Small intestine (tissue), 7 donors: ENCODE data around the gene HSD11B1. TPM values are rescaled to one million over a fixed set of nuclear protein-coding genes. Genes with fewer than 3 reads are reported as not detected.

Source experiments
- DNase-seq, 2 donors: peaks; one replicate each; pipeline versions ENCODE4 v3.0.0 to v3.0.0-alpha.2; 2013
- FAIRE-seq: peaks from 2 replicates; lab custom pipeline; 2012; peaks lifted over from hg19 to GRCh38; lab: Jason Lieb, UNC
- H3K27ac ChIP-seq, 3 donors: one replicate each; pipeline ENCODE4 v1.5.1; 2013; ENCODE audit warnings: low read length in 2 of 3, mild to moderate bottlenecking in 2 of 3, control low read depth in 1 of 3, inconsistent platforms in 1 of 3, low read depth in 1 of 3, moderate library complexity in 1 of 3
- H3K27me3 ChIP-seq, 3 donors: one replicate each; pipeline ENCODE4 v1.6.1; 2013; ENCODE audit warnings: low read length in 3 of 3, inconsistent platforms in 1 of 3; ENCODE audit not compliant: control insufficient read depth in 3 of 3, insufficient read depth in 3 of 3
- H3K36me3 ChIP-seq, 3 donors: one replicate each; pipeline ENCODE4 v1.6.1; 2013; ENCODE audit warnings: low read length in 3 of 3, inconsistent platforms in 1 of 3, low read depth in 1 of 3, mild to moderate bottlenecking in 1 of 3, moderate library complexity in 1 of 3; ENCODE audit not compliant: control insufficient read depth in 3 of 3, insufficient read depth in 2 of 3
- H3K4me1 ChIP-seq, 3 donors: one replicate each; pipeline ENCODE4 v1.6.1; 2013; ENCODE audit warnings: low read length in 2 of 3, inconsistent platforms in 1 of 3, low read depth in 1 of 3, mild to moderate bottlenecking in 1 of 3, moderate library complexity in 1 of 3; ENCODE audit not compliant: control insufficient read depth in 3 of 3, insufficient read depth in 2 of 3
- H3K4me3 ChIP-seq, 3 donors: one replicate each; pipeline ENCODE4 v1.5.1; 2013; ENCODE audit warnings: low read length in 3 of 3, control low read depth in 1 of 3, inconsistent platforms in 1 of 3, low read depth in 1 of 3, mild to moderate bottlenecking in 1 of 3, moderate library complexity in 1 of 3
- H3K9me3 ChIP-seq, 2 donors: one replicate each; pipeline ENCODE4 v1.6.1; 2013; ENCODE audit warnings: low read depth in 1 of 2, low read length in 1 of 2; ENCODE audit not compliant: control insufficient read depth in 2 of 2, insufficient read depth in 1 of 2
- WGBS, 3 donors: extraction: QIAGEN DNeasy Blood & Tissue Kit; methylation state at CpG; one replicate each; pipeline ENCODE4 v1.1.7; 2013; 5-methylcytosine and 5-hydroxymethylcytosine counted together
- polyA plus RNA-seq, 4 donors: library from polyadenylated mRNA; stranded (reverse) in 3 of 4; unstranded in 1 of 4; fragments of 200-250 nt in 3 of 4; fragments of 120-200 nt in 1 of 4; gene quantifications; one replicate each; pipeline versions ENCODE4 v1.2.1 to v1.2.3, GENCODE V29; 2013
- donor health status: healthy with polysubstance abuse.
- donor health status: control.
- donor health status: control.
- donor health status: Bipolar disorder and iron deficiency.
- donor health status: healthy.

The HSD11B1 gene
- polyA plus RNA-seq, 4 donors = 1.6 to 3.8 TPM; not detected in 2

DNA sequence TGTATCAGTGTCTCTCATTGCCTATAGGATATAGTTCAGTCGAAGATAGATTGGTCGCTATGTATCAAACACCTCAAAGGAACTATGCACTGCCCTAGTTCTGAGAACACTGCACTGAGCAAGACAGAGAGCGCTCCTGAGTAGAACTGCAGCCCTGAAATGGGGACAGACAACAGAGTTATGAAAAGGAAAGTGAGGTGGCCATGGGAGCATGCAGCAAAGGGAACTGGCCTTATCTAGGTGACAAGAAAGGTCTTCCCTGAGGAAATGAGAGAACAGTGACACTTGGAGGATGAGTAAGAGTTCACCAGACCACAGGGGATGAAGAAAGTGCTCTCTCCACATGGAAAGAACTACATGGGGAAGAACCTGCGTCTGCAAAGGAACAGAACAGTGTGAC lies 36.9 kb upstream of the HSD11B1 start:
- peaks cover 2 to 9% (median 4%) of the 10 kb centered on the region in 3 donors for H3K4me1 ChIP-seq
- H3K36me3 ChIP-seq = no peaks in the 10 kb centered on the region
- DNase-seq (no peak), FAIRE-seq (no peak)
- peak overlapping the region in 1 of 3 donors; percentile 6 for H3K27ac ChIP-seq
- no peaks in the 10 kb centered on the region for H3K27me3 ChIP-seq
- no peak overlapping the region for H3K4me3 ChIP-seq
- H3K9me3 ChIP-seq = peaks cover 0 to 5% of the 10 kb centered on the region in 2 donors
- WGBS, 3 donors = 89% methylated on average over 4 of the region's 4 CpGs

DNA sequence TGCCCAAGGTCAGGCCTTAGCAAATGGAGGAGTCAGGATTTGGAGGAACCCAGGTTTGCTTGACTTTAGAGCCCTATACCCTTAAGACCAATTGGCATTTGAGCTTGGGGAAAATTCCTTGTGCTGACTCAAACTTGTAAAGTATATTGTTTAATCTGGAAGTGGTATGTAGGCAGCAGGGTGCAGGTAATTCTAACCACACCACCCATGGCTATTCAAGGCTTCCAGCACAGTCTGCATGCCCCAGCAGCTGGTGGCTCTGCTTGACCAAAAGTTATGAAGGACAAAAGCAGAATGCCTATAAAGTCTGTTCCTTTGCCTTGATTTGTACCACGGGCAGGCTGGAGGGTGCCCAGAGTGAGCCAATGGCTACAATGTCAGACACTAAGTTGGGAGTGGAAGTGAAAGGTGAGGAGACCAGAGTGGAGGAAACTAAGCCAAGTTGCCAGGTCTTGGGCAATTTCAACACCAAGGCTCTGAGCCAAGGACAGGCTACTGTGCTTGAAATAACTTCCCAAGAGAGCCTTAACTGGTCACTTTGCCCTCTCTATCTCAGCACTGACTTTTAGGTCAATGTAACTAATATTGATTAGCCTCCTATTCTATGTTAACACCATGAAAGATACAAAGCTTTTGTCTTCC lies 34.1 kb upstream of the HSD11B1 start:
- Histone ChIP-seq H3K27me3 (no peaks in the 10 kb centered on the region), H3K9me3 (peaks cover 0 to 5% of the 10 kb centered on the region in 2 donors), H3K36me3 (no peaks in the 10 kb centered on the region), H3K4me3 (no peak overlapping the region), H3K4me1 (peaks cover 10 to 27% (median 10%) of the 10 kb centered on the region in 3 donors), H3K27ac (peak overlapping the region in 2 of 3 donors; percentile 67 to 70)
- no peak for FAIRE-seq
- 76 to 92% (median 91%) methylated on average over 1 of the region's 1 CpG for WGBS, 3 donors
- peak in 1 of 2 donors; percentile 46 for DNase-seq

DNA sequence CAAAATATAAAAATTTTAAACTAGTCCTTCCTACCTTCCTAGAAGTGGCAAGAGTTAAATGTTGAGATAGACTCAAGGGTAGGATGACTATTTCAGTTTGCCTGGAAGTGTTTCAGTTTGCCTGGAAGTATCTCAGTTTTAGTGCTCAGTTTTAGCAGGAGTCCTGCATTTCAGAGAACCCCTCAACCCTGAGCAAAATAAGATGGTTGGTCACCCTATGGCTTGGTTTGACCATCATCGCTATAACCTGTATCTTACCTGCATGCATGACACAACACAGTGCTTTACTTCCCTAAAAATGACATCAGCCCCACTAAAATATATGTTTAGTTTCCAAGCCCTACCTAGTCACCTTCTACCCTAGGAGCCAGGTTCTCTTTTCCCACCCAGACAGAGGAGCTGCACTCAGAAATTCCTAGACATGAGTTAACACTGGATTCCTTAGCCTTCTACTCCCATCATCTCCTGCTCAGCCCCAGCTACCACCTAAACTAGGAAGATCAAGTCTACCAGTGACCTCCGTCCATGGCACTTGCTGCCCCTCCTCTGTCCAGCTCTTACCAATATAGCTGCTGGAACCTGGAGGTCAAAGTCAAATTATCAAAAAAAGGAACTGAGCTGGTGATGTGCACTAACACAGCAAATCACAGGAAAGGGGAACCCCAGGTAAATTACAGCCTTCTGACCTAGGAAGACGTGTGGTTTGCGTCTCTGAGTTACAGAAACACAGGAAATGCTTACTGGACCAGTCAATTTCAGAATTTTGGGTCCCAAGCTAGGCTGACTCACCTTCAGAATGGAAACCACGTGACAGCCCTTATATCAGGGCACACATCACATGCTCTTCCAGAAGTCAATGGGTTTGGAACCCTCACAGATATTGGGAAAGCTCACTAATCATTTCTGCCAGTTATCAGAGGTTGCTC lies 31.7 kb upstream of the HSD11B1 start:
- FAIRE-seq = no peak
- peaks cover 10 to 20% (median 17%) of the 10 kb centered on the region in 3 donors for H3K4me1 ChIP-seq
- no peak overlapping the region for H3K4me3 ChIP-seq
- peaks cover 0 to 3% (median 0%) of the 10 kb centered on the region in 3 donors for H3K36me3 ChIP-seq
- 37 to 47% (median 40%) methylated on average over 5 of the region's 5 CpGs for WGBS, 3 donors
- DNase-seq = peak in 1 of 2 donors; percentile 48
- H3K27me3 ChIP-seq = no peaks in the 10 kb centered on the region
- H3K27ac ChIP-seq = peak overlapping the region in 2 of 3 donors; percentile 51 to 72
- peaks cover 0 to 5% of the 10 kb centered on the region in 2 donors for H3K9me3 ChIP-seq

DNA sequence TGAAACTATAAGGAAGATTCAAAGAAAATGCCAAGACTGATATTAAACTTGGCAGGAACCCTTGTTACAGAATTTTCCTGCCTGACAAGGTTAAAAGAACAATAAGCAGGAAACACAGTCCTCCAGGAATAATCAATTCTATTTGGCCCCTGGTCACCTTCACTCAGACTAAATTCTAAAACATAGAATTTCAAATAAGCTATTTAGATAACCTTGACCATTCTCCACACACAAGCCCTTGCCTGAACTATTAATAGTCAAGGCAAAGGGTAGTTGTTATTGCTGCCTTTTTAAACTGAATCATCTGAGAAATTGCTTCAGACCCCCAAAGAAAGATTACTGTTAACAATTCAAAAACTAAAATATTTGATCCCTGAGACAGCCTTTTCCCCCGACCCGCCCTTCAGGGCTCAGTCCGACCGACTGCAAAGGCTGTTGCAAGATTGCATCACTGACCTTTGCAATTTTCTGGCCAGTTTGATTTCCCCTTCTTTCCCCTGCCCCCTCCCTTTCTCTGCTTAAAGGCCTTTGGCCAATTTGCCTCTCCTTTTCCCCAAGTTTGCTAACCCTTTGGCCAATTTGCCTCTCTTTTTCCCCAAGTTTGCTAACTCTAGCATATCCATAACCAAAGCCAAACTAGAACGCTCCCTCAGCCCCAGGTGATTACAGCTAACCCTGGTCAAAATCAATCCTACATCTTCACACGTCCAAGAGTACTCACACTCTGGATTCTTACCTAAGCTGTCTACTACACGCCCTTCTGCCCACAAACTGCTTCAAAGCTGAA lies 30.8 kb upstream of the HSD11B1 start:
- Histone ChIP-seq H3K4me3 (no peak overlapping the region), H3K27me3 (no peaks in the 10 kb centered on the region), H3K9me3 (peaks cover 0 to 5% of the 10 kb centered on the region in 2 donors), H3K27ac (peak overlapping the region in 2 of 3 donors; percentile 72 to 78), H3K4me1 (peaks cover 10 to 20% (median 17%) of the 10 kb centered on the region in 3 donors), H3K36me3 (peaks cover 0 to 3% (median 0%) of the 10 kb centered on the region in 3 donors)
- DNase-seq (peak; percentile 35 to 41), FAIRE-seq (no peak)
- WGBS, 3 donors = 34 to 54% (median 38%) methylated on average over 7 of the region's 7 CpGs

DNA sequence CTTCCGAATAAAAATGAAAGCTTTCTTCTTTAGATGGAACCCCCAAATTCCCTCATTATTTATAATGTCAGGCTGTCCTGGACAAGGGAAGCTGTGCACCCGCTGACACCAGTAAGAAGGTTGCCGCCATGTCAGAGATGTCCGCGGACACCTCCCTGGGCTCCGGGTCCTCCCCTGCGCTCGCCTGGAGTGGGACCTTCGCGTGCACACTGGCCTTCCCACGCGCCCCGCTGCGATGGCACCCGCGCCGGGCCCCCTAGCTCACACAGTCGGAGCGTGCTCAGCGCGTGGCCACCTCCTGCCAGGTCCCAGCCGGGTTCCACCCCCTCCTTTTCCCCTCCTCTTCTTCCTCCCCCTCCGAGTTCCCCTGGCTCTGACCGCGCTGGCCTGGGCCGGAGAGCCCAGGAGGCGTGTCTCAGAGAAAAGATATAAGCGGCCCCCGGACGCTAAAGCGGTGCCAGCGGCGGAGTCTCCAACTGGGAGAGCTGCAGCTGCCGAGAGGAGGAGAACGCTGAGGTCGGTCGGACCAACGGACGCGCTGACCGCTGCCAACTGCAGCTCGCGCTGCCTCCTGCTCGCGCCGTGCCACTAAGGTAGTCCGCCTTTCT lies 29.6 kb upstream of the HSD11B1 start, which contains the start of gene G0S2:
TSS of gene G0S2 (plus strand) at position 456 of the 608 bp plus-strand sequence. CDS start 273 bp downstream, outside the sequence.
- Histone ChIP-seq H3K4me3 (peak within 1 kb of the TSS; percentile 32 to 67 (median 42)), H3K27me3 (no peaks in the 10 kb centered on the region), H3K9me3 (peaks cover 0 to 5% of the 10 kb centered on the region in 2 donors), H3K36me3 (peaks cover 0 to 3% (median 0%) of the 10 kb centered on the region in 3 donors), H3K4me1 (peaks cover 10 to 20% (median 17%) of the 10 kb centered on the region in 3 donors), H3K27ac (peak within 1 kb of the TSS in 2 of 3 donors; percentile 72 to 78)
- 2 to 5% (median 4%) methylated on average over 40 to 47 of the region's 47 CpGs for WGBS, 3 donors
- DNase-seq (peak; percentile 56 to 92), FAIRE-seq (no peak)

DNA sequence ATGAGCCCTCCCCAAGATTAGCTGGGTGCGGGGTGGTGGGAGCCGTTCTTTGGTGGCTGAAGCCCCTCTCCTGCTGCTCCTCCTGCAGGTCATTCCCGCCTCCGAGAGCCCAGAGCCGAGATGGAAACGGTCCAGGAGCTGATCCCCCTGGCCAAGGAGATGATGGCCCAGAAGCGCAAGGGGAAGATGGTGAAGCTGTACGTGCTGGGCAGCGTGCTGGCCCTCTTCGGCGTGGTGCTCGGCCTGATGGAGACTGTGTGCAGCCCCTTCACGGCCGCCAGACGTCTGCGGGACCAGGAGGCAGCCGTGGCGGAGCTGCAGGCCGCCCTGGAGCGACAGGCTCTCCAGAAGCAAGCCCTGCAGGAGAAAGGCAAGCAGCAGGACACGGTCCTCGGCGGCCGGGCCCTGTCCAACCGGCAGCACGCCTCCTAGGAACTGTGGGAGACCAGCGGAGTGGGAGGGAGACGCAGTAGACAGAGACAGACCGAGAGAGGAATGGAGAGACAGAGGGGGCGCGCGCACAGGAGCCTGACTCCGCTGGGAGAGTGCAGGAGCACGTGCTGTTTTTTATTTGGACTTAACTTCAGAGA lies 29.0 kb upstream of the HSD11B1 start:
- Histone ChIP-seq H3K4me1 (peaks cover 9 to 20% (median 17%) of the 10 kb centered on the region in 3 donors), H3K9me3 (peaks cover 0 to 5% of the 10 kb centered on the region in 2 donors), H3K4me3 (peak overlapping the region; percentile 32 to 67 (median 42)), H3K36me3 (peaks cover 0 to 3% (median 0%) of the 10 kb centered on the region in 3 donors), H3K27ac (peak overlapping the region in 2 of 3 donors; percentile 16 to 69), H3K27me3 (no peaks in the 10 kb centered on the region)
- FAIRE-seq (no peak), DNase-seq (peak in 1 of 2 donors; percentile 40)
- WGBS, 3 donors = 3 to 8% (median 4%) methylated on average over 28 to 34 of the region's 34 CpGs

DNA sequence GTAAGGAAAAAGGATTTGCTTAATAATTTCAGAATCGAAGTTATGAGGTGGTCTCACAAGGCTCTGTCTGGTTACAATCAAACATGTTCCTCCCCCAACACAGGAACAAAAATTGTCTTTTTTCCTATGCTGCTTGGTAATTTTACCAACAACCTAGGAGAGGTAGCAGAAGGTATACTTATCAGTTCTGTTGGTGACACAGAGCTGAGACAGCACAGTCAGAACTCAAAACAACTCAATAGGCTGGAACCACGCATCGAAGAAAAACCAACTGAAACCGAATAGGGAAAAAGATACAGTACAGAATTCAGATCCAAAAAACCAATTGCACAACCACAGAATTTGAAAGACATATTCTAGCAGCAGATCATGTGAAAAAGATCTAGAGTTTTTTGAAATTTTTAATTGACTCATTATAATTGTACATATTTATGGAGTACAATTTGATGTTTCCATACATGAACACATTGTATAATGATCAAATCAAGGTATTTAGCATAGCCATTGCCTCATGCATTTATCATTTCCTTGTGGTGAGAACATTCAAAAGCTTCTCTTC lies 25.6 kb upstream of the HSD11B1 start:
- Histone ChIP-seq H3K27ac (no peak overlapping the region), H3K4me3 (no peak overlapping the region), H3K27me3 (no peaks in the 10 kb centered on the region), H3K9me3 (no peaks in the 10 kb centered on the region), H3K4me1 (peaks cover 3 to 9% (median 9%) of the 10 kb centered on the region in 3 donors), H3K36me3 (peaks cover 0 to 3% (median 0%) of the 10 kb centered on the region in 3 donors)
- FAIRE-seq (no peak), DNase-seq (no peak)
- 82 to 94% (median 85%) methylated on average over 4 of the region's 4 CpGs for WGBS, 3 donors
